Liver (tissue), 9 donors: ENCODE measurements around the gene LPAR3. TPM values are rescaled to one million over a fixed set of nuclear protein-coding genes. Genes with fewer than 3 reads are reported as not detected.

ENCODE experiments used
- DNase-seq: peaks from one replicate; pipeline ENCODE4 v3.0.0-alpha.2; 2017; ENCODE audit warnings: low spot score
- H3K27ac ChIP-seq, 2 donors: one replicate each; pipeline ENCODE4 v1.7.0; 2013; ENCODE audit warnings: inconsistent platforms in 2 of 2, low read length in 2 of 2, control low read depth in 1 of 2, low read depth in 1 of 2, mild to moderate bottlenecking in 1 of 2
- H3K27me3 ChIP-seq, 4 donors: one replicate each; pipeline versions ENCODE4 v1.6.1 to v1.7.0; 2013; ENCODE audit warnings: low read length in 3 of 4, inconsistent platforms in 1 of 4, mild to moderate bottlenecking in 1 of 4, moderate library complexity in 1 of 4; ENCODE audit not compliant: control insufficient read depth in 4 of 4, insufficient read depth in 4 of 4
- H3K36me3 ChIP-seq, 4 donors: one replicate each; pipeline versions ENCODE4 v1.6.1 to v1.7.0; 2013; ENCODE audit warnings: low read length in 3 of 4, mild to moderate bottlenecking in 3 of 4, low read depth in 1 of 4, moderate library complexity in 1 of 4; ENCODE audit not compliant: control insufficient read depth in 4 of 4, insufficient read depth in 3 of 4
- H3K4me1 ChIP-seq, 4 donors: one replicate each; pipeline versions ENCODE4 v1.6.1 to v1.7.0; 2013; ENCODE audit warnings: low read length in 3 of 4, mild to moderate bottlenecking in 3 of 4, moderate library complexity in 1 of 4; ENCODE audit not compliant: control insufficient read depth in 4 of 4, insufficient read depth in 4 of 4
- H3K4me3 ChIP-seq, 3 donors: one replicate each; pipeline versions ENCODE4 v1.6.1 to v1.7.0; 2013; ENCODE audit warnings: low read length in 3 of 3, control low read depth in 1 of 3, low read depth in 1 of 3, mild to moderate bottlenecking in 1 of 3
- H3K9ac ChIP-seq, 2 donors: one replicate each; pipeline ENCODE4 v1.7.0; 2013; ENCODE audit warnings: low read length in 2 of 2, mild to moderate bottlenecking in 2 of 2, moderate library complexity in 2 of 2, control low read depth in 1 of 2, low read depth in 1 of 2
- H3K9me3 ChIP-seq, 4 donors: one replicate each; pipeline versions ENCODE4 v1.6.1 to v1.7.0; 2013; ENCODE audit warnings: low read length in 3 of 4; ENCODE audit not compliant: control insufficient read depth in 4 of 4
- FOXA2 ChIP-seq: IDR thresholded peaks from 2 replicates; pipeline ENCODE4 v1.6.1; 2016; ENCODE audit warnings: antibody characterized with exemption
- GABPA ChIP-seq, 2 donors: IDR thresholded peaks in 1 of 2; conservative IDR thresholded peaks in 1 of 2; 2 replicates each; pipeline ENCODE4 v1.6.1; 2016; ENCODE audit warnings: antibody characterized with exemption in 2 of 2, mild to moderate bottlenecking in 1 of 2, moderate library complexity in 1 of 2
- HNF4A ChIP-seq, 2 donors: conservative IDR thresholded peaks; 2 replicates each; pipeline ENCODE4 v1.6.1; 2016; ENCODE audit warnings: antibody characterized with exemption in 2 of 2, mild to moderate bottlenecking in 2 of 2
- JUND ChIP-seq, 2 donors: IDR thresholded peaks; 2 replicates each; pipeline ENCODE4 v1.6.1; 2016; ENCODE audit warnings: antibody characterized with exemption in 2 of 2
- NR2F2 ChIP-seq: IDR thresholded peaks from 2 replicates; pipeline ENCODE4 v1.6.1; 2016; ENCODE audit warnings: antibody characterized with exemption
- SP1 ChIP-seq: IDR thresholded peaks from 2 replicates; pipeline ENCODE4 v1.6.1; 2018; ENCODE audit warnings: antibody characterized with exemption, mild to moderate bottlenecking
- YY1 ChIP-seq: IDR thresholded peaks from 2 replicates; pipeline ENCODE4 v1.6.1; 2016; ENCODE audit warnings: antibody characterized with exemption, mild to moderate bottlenecking
- WGBS: extraction: QIAGEN DNeasy Blood & Tissue Kit; methylation state at CpG from one replicate; pipeline ENCODE4 v1.1.7; 2013; 5-methylcytosine and 5-hydroxymethylcytosine counted together
- polyA plus RNA-seq, 2 donors: library from polyadenylated mRNA; stranded (reverse) in 1 of 2; unstranded in 1 of 2; fragments of 200-250 nt in 1 of 2; fragments of >200 nt in 1 of 2; fragmentation: Nextera tagmentation in 1 of 2; extraction: Ambion mirVana in 1 of 2; gene quantifications; one replicate each; pipeline versions ENCODE4 v1.2.1 to v1.2.3, GENCODE V29; 2013 to 2015
- total RNA-seq, 2 donors: library from RNA; depleted of rRNA; stranded (reverse); fragments of >200 nt; gene quantifications; one replicate each; pipeline ENCODE4 v1.2.3, GENCODE V29; 2014
- TF ChIP-seq, protein P1 (sequence below): fragments of 150-350 bp; IDR thresholded peaks from 2 replicates; pipeline ENCODE4 v1.5.1; 2017; ENCODE audit warnings: improper control_type of control experiment, low read depth, low read length; ENCODE audit not compliant: missing input control
- TF ChIP-seq, protein P2 (sequence below): IDR thresholded peaks from 2 replicates; pipeline ENCODE4 v1.6.1; 2016; ENCODE audit warnings: antibody characterized with exemption
- TF ChIP-seq, protein P3 (sequence below): IDR thresholded peaks from 2 replicates; pipeline ENCODE4 v1.6.1; 2016; ENCODE audit warnings: antibody characterized with exemption, mild to moderate bottlenecking
- TF ChIP-seq, protein P4 (sequence below): IDR thresholded peaks from 2 replicates; pipeline ENCODE4 v1.6.1; 2016; ENCODE audit warnings: antibody characterized with exemption
- donor health status: healthy.
- donor health status: healthy.
- donor health status: healthy.
- donor health status: healthy.
- donor health status: healthy.

LPAR3 gene
- total and polyA plus RNA-seq, 4 donors: 0.56 TPM; not detected in 3

DNA sequence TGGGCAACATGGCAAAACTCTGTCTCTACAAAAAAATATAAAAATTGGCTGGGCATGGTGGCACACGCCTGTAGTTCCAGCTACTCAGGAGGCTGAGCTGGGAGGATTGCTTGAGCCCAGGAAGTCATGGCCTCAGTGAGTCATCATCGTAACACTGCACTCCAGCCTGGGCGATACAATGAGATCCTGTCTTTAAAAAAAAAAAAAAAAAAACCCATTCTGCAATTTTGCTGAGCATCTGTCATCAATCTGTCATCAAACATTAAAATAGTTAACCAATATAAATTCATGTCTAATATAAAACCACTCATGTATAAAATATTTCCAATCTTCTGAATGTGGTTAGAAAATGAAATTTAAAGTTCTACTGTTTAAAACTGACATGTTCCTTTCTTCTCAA lies 56.9 kb downstream of the LPAR3 start (continued):
- TF ChIP-seq, protein P1, sequence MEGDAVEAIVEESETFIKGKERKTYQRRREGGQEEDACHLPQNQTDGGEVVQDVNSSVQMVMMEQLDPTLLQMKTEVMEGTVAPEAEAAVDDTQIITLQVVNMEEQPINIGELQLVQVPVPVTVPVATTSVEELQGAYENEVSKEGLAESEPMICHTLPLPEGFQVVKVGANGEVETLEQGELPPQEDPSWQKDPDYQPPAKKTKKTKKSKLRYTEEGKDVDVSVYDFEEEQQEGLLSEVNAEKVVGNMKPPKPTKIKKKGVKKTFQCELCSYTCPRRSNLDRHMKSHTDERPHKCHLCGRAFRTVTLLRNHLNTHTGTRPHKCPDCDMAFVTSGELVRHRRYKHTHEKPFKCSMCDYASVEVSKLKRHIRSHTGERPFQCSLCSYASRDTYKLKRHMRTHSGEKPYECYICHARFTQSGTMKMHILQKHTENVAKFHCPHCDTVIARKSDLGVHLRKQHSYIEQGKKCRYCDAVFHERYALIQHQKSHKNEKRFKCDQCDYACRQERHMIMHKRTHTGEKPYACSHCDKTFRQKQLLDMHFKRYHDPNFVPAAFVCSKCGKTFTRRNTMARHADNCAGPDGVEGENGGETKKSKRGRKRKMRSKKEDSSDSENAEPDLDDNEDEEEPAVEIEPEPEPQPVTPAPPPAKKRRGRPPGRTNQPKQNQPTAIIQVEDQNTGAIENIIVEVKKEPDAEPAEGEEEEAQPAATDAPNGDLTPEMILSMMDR: no peak
- TF ChIP-seq SP1 (no peak), GABPA (IDR thresholded peaks at IDR 0.05 in 1 of 2, conservative IDR thresholded peaks at IDR 0.05 in 1 of 2) (no peak)

DNA sequence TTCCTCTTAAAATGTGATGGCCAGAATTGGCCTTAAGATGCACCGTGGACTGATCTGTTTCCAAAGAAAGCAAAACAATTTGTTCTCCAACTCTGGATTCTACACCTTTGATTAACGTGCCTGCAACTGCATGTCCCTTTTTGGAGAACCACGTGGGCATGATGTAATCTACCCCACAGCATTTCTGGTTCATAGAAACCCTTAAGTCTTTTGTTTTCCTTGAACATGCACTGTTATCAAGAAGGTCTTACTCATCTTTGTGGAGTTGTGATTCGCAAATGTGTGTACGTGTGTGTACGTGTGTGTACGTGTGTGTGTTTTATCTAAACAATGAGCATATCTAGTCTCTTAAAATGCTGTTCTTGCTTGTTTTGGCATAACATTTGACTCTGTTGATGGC lies 57.8 kb downstream of the LPAR3 start:
- Histone ChIP-seq H3K36me3 (no peaks in the 10 kb centered on the region), H3K27ac (no peak overlapping the region), H3K9ac (no peak overlapping the region), H3K4me3 (no peak overlapping the region), H3K9me3 (no peaks in the 10 kb centered on the region), H3K27me3 (no peaks in the 10 kb centered on the region), H3K4me1 (peaks cover 3 to 16% (median 10%) of the 10 kb centered on the region in 4 donors)
- TF ChIP-seq, protein P2, sequence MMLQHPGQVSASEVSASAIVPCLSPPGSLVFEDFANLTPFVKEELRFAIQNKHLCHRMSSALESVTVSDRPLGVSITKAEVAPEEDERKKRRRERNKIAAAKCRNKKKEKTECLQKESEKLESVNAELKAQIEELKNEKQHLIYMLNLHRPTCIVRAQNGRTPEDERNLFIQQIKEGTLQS: no peak
- TF ChIP-seq, protein P3, sequence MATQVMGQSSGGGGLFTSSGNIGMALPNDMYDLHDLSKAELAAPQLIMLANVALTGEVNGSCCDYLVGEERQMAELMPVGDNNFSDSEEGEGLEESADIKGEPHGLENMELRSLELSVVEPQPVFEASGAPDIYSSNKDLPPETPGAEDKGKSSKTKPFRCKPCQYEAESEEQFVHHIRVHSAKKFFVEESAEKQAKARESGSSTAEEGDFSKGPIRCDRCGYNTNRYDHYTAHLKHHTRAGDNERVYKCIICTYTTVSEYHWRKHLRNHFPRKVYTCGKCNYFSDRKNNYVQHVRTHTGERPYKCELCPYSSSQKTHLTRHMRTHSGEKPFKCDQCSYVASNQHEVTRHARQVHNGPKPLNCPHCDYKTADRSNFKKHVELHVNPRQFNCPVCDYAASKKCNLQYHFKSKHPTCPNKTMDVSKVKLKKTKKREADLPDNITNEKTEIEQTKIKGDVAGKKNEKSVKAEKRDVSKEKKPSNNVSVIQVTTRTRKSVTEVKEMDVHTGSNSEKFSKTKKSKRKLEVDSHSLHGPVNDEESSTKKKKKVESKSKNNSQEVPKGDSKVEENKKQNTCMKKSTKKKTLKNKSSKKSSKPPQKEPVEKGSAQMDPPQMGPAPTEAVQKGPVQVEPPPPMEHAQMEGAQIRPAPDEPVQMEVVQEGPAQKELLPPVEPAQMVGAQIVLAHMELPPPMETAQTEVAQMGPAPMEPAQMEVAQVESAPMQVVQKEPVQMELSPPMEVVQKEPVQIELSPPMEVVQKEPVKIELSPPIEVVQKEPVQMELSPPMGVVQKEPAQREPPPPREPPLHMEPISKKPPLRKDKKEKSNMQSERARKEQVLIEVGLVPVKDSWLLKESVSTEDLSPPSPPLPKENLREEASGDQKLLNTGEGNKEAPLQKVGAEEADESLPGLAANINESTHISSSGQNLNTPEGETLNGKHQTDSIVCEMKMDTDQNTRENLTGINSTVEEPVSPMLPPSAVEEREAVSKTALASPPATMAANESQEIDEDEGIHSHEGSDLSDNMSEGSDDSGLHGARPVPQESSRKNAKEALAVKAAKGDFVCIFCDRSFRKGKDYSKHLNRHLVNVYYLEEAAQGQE: no peak
- no peak for TF ChIP-seq FOXA2
- 85% methylated on average over 7 of the region's 7 CpGs for WGBS
- no peak for DNase-seq

DNA sequence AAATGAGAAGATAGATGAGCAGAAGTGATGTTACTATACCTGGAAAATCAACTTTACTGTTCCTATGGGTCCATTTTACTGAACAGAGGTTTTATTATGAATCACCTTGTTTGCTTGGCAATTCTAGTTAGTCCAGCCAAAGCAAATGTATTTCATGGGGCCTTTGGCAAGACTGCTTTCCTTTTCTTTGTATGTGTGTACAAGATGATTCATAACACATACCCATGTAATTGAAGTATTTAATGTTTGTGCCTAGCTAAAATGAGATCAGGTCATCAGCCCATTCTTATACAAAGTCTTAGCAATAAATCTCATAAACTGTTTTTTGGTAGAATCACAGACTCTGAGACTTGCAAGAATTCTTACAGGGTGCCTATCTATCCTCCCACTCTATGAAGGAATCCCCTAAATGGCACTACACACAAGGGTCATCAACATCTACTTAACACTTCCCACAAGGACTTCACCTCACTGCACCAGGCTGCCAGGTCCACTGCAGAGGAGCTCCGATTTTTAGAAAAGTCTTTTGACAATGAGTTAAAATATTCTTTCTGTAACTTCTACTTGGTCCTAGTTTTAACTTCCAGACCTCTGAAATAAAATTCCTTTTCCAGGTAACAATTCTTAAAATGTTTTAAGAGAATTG lies 58.5 kb downstream of the LPAR3 start:
- WGBS: 90% methylated on average over 1 of the region's 1 CpG
- Histone ChIP-seq H3K9ac (no peak overlapping the region), H3K4me1 (peaks cover 0 to 16% (median 8%) of the 10 kb centered on the region in 4 donors), H3K36me3 (no peaks in the 10 kb centered on the region), H3K27me3 (no peaks in the 10 kb centered on the region), H3K4me3 (no peak overlapping the region), H3K9me3 (no peaks in the 10 kb centered on the region), H3K27ac (no peak overlapping the region)
- peak in 1 of 2 donors; percentile 13 for TF ChIP-seq HNF4A (conservative IDR thresholded peaks at IDR 0.05)
- no peak for TF ChIP-seq NR2F2
- no peak for TF ChIP-seq GABPA (IDR thresholded peaks at IDR 0.05 in 1 of 2, conservative IDR thresholded peaks at IDR 0.05 in 1 of 2)
- peak in 1 of 2 donors; percentile 57 for TF ChIP-seq JUND (IDR thresholded peaks at IDR 0.05)
- TF ChIP-seq, protein P4, sequence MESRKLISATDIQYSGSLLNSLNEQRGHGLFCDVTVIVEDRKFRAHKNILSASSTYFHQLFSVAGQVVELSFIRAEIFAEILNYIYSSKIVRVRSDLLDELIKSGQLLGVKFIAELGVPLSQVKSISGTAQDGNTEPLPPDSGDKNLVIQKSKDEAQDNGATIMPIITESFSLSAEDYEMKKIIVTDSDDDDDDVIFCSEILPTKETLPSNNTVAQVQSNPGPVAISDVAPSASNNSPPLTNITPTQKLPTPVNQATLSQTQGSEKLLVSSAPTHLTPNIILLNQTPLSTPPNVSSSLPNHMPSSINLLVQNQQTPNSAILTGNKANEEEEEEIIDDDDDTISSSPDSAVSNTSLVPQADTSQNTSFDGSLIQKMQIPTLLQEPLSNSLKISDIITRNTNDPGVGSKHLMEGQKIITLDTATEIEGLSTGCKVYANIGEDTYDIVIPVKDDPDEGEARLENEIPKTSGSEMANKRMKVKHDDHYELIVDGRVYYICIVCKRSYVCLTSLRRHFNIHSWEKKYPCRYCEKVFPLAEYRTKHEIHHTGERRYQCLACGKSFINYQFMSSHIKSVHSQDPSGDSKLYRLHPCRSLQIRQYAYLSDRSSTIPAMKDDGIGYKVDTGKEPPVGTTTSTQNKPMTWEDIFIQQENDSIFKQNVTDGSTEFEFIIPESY: no peak
- peak; percentile 19 for TF ChIP-seq YY1
- DNase-seq: no peak
